Measurements from ENCODE around the gene TECPR1.
"Not testable (repeated sequence)": the region's sequence is repeated elsewhere in the genome, so short reads cannot be mapped to it uniquely, and the experiment has no call there.

TECPR1 gene

GRCh38 chr7:98223898-98224700 is 27.9 kb downstream of the TECPR1 start:
- no peaks in the 10 kb centered on the region for H3K4me1 ChIP-seq
- in situ Hi-C loops (cut with MboI; ENCODE audit: low sequenced_read_pairs), result no loop called here
- no peaks in the 10 kb centered on the region for H3K9me3 ChIP-seq
- no peak overlapping the region for H3K4me3 ChIP-seq
- H3K27me3 ChIP-seq (ENCODE audit: low read depth), result no peaks in the 10 kb centered on the region
- DNase-seq (ENCODE audit: low spot score in 2 of 2), result no peak
- H3K36me3 ChIP-seq (replicated peaks), result no peaks in the 10 kb centered on the region

- in situ Hi-C loops (cut with MboI; ENCODE audit: low sequenced_read_pairs), result no loop called here
- Histone ChIP-seq H3K4me1 (no peaks in the 10 kb centered on the region), H3K9me3 (no peaks in the 10 kb centered on the region), H3K36me3 (replicated peaks) (no peaks in the 10 kb centered on the region), H3K4me3 (no peak overlapping the region), H3K27me3 (ENCODE audit: low read depth) (no peaks in the 10 kb centered on the region)
- DNase-seq (ENCODE audit: low spot score in 2 of 2), result no peak
Measured at GRCh38 chr7:98223351-98223897, 28.6 kb downstream of the TECPR1 start.

DNA sequence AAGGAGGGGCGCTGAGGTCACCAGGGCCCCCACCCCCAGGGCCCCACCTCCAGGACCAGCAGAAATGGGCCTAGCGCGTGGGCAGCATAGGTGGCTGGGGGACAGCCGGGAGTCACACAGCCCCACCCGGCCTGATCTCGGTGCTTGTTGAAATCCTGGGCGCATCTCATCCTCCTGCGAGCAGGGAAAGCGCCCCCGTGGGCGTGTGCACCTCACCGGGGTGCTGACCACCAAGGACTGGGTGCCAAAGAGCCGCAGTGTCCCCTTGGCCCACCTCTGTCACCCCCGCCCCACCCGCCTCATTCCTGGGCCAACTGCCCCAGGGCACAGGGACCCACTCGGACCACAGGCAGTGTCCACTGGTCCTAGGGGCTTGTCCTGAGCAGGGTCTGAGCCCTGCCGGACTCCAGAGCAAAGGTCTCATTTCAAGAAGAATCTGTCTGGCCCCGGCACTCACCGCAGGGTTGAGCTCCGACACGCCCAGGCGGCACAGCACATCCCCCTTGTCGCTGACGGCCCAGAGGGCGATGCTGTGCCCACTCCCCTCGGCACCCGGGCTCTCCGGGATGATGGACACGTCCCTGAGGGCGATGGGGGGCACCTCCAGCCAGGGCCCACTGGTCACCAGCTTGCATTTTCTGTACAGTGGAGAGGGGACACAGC is 29.4 kb downstream of the TECPR1 start:
- Histone ChIP-seq H3K4me1 (no peaks in the 10 kb centered on the region), H3K4me3 (no peak overlapping the region), H3K27me3 (ENCODE audit: low read depth) (no peaks in the 10 kb centered on the region), H3K9me3 (no peaks in the 10 kb centered on the region), H3K36me3 (replicated peaks) (no peaks in the 10 kb centered on the region)
- no peak for DNase-seq (ENCODE audit: low spot score in 2 of 2)
- in situ Hi-C loops (cut with MboI; ENCODE audit: low sequenced_read_pairs), result no loop called here

DNA sequence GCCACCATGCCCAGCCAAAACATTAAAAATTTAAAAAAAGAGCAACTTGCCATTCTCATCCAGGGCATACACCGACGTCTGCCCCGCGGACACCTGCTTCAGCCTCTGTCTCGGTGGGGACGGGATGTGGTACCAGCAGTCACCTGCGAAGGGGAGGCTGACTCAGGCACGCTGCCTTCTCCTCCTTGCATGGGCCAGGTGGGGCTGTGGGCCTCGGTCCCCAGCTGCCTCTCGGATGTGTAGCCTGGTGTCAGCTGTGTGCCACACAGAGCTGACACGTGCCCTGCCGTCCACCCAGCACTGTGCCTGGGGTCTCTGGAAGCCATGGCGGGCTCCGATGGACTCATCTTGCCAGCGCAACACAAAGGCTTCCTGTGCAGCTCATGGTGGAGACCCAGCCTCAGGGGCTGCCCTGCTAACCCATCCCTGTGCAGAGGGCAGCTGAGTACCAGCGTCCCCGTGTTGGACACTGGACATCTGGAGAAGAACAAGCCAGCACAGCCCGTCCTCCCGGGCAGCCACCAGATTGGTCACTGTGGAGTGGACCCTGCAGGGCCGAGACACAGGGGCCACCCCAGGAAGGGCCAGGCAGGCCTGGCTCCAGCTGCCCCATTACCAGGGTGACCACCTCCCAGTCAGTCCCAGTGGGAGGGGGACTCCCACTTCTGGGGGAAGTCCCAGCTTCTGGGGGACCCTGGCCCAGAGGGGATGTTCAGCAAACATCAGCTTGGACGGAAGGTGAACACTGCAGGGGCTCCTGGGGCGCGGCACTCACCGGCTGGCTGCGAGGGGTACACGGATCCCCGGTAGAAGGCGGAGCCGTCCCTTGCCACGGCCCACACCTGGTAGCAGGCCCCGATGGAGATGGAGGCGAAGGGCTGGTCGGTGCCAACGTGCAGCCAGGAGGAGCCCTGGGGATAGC is 30.2 kb downstream of the TECPR1 start:
- H3K4me3 ChIP-seq, result no peak overlapping the region
- DNase-seq (ENCODE audit: low spot score in 2 of 2), result no peak
- no peaks in the 10 kb centered on the region for H3K27me3 ChIP-seq (ENCODE audit: low read depth)
- in situ Hi-C loops (cut with MboI; ENCODE audit: low sequenced_read_pairs), result no loop called here
- no peaks in the 10 kb centered on the region for H3K4me1 ChIP-seq
- no peaks in the 10 kb centered on the region for H3K36me3 ChIP-seq (replicated peaks)
- no peaks in the 10 kb centered on the region for H3K9me3 ChIP-seq

DNA sequence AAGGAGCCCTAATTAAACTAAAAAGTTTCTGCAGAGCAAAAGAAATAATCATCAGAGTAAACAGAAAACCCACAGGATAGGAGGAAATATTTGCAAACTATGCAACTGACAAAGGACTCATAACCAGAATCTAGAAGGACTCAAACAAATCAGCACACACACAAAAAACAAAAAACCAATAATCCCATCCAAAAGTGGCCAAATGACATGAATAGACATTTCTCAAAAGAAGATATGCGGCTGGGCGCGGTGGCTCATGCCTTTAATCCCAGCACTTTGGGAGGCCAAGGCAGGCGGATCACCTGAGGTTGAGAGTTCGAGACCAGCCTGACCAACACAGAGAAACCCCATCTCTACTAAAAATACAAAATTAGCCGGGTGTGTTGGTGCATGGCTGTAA is 32.6 kb downstream of the TECPR1 start:
- H3K4me1 ChIP-seq; H3K36me3 ChIP-seq (replicated peaks); H3K4me3 ChIP-seq; in situ Hi-C loops (cut with MboI; ENCODE audit: low sequenced_read_pairs); H3K27me3 ChIP-seq (ENCODE audit: low read depth); DNase-seq (ENCODE audit: low spot score in 2 of 2); H3K9me3 ChIP-seq: not testable (repeated sequence)

DNA sequence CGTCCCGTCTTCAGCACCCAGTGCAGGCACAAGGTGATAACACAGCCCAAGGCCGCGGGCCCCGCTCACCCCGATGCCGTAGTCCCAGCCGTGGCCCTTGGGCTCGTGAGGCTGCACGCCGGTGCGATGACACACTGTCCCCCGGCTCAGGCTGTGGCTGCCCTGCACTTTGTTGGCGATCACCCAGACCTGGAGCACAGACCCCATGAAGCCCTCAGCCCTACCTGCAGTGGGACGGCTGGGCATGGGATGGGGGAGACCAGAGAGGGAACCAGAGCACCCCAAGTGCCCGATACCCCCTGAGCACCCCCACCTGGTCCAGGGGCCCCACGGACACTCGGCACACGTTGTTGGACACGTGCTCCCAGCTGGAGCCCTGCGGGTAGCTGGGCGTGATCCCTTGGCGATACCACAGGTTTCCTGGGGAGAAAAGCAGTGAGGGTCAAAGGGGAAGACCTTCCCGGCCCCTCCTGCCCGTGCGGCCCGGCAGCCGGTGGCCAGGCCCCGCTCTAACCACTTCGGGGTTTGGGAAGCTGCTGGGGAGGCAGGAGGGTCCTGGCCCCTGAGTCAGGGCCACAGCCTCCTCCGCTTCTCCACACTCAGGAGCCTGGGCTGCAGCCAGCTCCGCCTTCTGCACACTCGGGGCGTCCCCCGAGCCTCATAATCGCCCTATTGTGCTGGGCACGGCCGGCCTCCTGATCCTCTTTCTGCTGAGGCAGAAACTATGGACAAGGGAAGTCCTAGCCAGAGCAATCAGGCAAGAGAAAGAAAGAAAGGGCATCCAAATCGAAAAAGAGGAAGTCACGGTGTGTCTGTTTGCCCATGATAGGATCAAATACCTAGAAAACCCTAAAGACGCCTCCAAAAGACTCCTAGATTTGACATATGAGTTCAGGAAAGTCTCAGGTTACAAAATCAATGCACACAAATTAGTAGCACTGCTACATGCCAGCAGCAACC is 34.1 kb downstream of the TECPR1 start:
- H3K36me3 ChIP-seq (replicated peaks), result no peaks in the 10 kb centered on the region
- in situ Hi-C loops (cut with MboI; ENCODE audit: low sequenced_read_pairs), result no loop called here
- no peak overlapping the region for H3K4me3 ChIP-seq
- H3K4me1 ChIP-seq, result no peaks in the 10 kb centered on the region
- no peaks in the 10 kb centered on the region for H3K9me3 ChIP-seq
- no peak for DNase-seq (ENCODE audit: low spot score in 2 of 2)
- no peaks in the 10 kb centered on the region for H3K27me3 ChIP-seq (ENCODE audit: low read depth)

DNA sequence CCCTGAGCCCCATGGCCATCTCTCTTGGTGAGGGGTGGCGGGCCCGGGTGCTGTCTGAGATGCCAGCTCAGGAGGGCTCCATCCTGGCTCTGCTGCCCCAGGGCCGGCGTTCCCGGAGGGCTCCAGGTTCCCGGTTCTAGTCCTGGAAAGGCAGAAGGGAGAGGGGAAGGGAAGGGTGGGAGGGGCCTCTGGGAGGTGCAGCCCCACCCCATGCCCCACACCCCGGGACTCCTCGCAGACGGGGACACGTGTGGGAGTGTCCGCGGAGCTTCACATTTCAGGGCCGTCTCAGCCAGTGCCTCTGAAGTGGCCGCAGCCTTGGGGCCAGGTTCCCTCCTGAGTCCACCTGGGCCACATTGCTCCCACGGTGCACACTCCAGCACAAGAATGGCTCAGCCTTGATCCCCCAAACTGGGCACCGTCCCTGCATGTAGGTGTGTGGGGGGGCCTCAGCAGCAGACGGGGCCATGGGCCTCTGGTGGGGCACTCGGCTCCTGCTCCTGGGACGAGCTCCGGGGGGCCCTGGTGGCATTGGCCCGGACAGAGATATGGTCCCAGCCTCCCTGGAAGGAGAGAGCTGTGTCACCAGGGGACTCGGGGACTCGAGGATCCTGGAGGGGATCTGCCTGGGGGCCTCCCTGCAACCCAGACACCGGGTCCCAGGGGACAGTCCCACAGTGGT is 35.0 kb downstream of the TECPR1 start:
- H3K4me1 ChIP-seq, result no peaks in the 10 kb centered on the region
- no peak overlapping the region for H3K4me3 ChIP-seq
- no peak for DNase-seq (ENCODE audit: low spot score in 2 of 2)
- no peaks in the 10 kb centered on the region for H3K27me3 ChIP-seq (ENCODE audit: low read depth)
- no peaks in the 10 kb centered on the region for H3K36me3 ChIP-seq (replicated peaks)
- no peaks in the 10 kb centered on the region for H3K9me3 ChIP-seq
- in situ Hi-C loops (cut with MboI; ENCODE audit: low sequenced_read_pairs), result no loop called here

- DNase-seq (ENCODE audit: low spot score in 2 of 2), result no peak
Measured at GRCh38 chr7:98215561-98216495, 36.2 kb downstream of the TECPR1 start.

GRCh38 chr7:98214811-98215321 is 37.2 kb downstream of the TECPR1 start:
- H3K9me3 ChIP-seq, result no peaks in the 10 kb centered on the region
- H3K4me3 ChIP-seq, result no peak overlapping the region
- in situ Hi-C loops (cut with MboI; ENCODE audit: low sequenced_read_pairs), result no loop called here
- no peaks in the 10 kb centered on the region for H3K36me3 ChIP-seq (replicated peaks)
- no peak for DNase-seq (ENCODE audit: low spot score in 2 of 2)
- no peaks in the 10 kb centered on the region for H3K27me3 ChIP-seq (ENCODE audit: low read depth)
- H3K4me1 ChIP-seq, result no peaks in the 10 kb centered on the region

More at GRCh38 chr7:98215561-98216495, 36.2 kb downstream of the TECPR1 start:
- H3K9me3 ChIP-seq, result no peaks in the 10 kb centered on the region
- H3K36me3 ChIP-seq (replicated peaks), result no peaks in the 10 kb centered on the region
- in situ Hi-C loops (cut with MboI; ENCODE audit: low sequenced_read_pairs), result no loop called here
- H3K4me3 ChIP-seq, result no peak overlapping the region
- H3K27me3 ChIP-seq (ENCODE audit: low read depth), result no peaks in the 10 kb centered on the region
- no peaks in the 10 kb centered on the region for H3K4me1 ChIP-seq

DNA sequence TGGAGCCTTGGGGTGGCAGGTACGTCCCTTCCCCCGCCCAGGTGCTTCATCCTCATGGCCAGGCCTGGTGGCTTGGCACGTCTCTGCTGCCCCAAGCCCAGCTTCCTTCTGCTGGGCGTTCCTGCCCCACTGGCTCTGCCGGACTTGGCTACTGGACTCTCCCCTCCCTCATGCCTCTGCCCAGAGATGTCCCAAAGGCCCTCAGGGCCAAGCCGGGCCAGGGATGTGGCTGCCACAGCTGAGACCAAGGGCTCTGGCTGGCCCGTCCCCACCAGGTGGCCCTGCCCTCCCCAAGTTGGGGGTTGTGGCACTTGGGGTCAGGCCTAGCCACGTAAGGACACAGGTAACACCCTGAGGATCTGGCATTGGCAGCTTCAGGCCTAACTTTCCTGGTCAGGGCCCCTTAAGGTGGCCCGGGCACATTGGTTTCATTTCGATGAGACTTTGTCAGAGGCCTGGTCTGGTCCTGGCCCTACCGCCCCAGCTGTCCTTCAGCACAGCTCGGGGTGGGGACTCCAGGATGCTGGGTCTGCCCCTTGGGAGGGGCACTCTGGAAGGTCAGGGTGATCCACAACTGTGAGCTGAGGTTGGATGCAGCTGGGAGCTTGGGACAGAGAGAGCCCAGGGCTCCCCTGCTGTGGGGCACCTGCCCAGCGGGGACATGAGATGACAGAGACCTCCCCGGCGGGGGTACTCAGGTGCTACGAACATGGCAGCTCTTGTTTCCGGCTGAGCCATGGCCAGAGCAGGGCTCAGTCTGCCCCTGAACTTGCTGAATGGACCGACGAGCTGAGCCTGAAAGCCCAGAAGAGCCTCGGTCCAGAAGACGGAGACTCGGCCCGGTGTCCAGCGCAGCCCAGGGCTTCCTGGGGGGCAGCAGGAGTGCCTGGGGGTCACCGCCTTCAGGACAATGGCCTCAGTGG is 37.9 kb downstream of the TECPR1 start:
- Histone ChIP-seq H3K27me3 (ENCODE audit: low read depth) (no peaks in the 10 kb centered on the region), H3K4me1 (no peaks in the 10 kb centered on the region), H3K4me3 (no peak overlapping the region), H3K36me3 (replicated peaks) (no peaks in the 10 kb centered on the region), H3K9me3 (no peaks in the 10 kb centered on the region)
- DNase-seq (ENCODE audit: low spot score in 2 of 2), result no peak
- in situ Hi-C loops (cut with MboI; ENCODE audit: low sequenced_read_pairs), result no loop called here
